Brain pericyte (primary cell): Measurements from ENCODE around the gene MELK.

Experiments used
- DNase-seq: peaks from one replicate; pipeline ENCODE4 v3.0.0-alpha.2; 2012; ENCODE audit warnings: low read depth, low spot score

MELK gene

GRCh38 chr9:36671561-36671960 is 98.9 kb downstream of the MELK start:
- DNase-seq, result no peak

GRCh38 chr9:36676091-36676490 is 103.4 kb downstream of the MELK start:
- DNase-seq, result no peak

- DNase-seq, result no peak
These were observed 104.2 kb downstream of the MELK start for GRCh38 chr9:36676778-36677485.

- no peak for DNase-seq
These were observed 104.9 kb downstream of the MELK start for GRCh38 chr9:36677611-36678010.

- DNase-seq, result no peak
These were observed 107.0 kb downstream of the MELK start for GRCh38 chr9:36679710-36680109.

- DNase-seq, result no peak
These were observed 113.8 kb downstream of the MELK start for GRCh38 chr9:36686471-36686870.

GRCh38 chr9:36690412-36691168 is 117.9 kb downstream of the MELK start:
- DNase-seq, result no peak

GRCh38 chr9:36691671-36692070 is 119.0 kb downstream of the MELK start:
- DNase-seq, result no peak

- DNase-seq, result no peak
These were observed 126.3 kb downstream of the MELK start for GRCh38 chr9:36698984-36699383.

- no peak for DNase-seq
These were observed 131.5 kb downstream of the MELK start for GRCh38 chr9:36704148-36704547.

- DNase-seq, result no peak
These were observed 141.1 kb downstream of the MELK start for GRCh38 chr9:36713515-36714490.

- DNase-seq, result no peak
These were observed 143.8 kb downstream of the MELK start for GRCh38 chr9:36716496-36716895.

GRCh38 chr9:36717276-36717675 is 144.6 kb downstream of the MELK start:
- DNase-seq, result no peak

GRCh38 chr9:36718612-36719011 is 145.9 kb downstream of the MELK start:
- DNase-seq, result no peak

GRCh38 chr9:36720043-36720442 is 147.3 kb downstream of the MELK start:
- no peak for DNase-seq

GRCh38 chr9:36721846-36722588 is 149.3 kb downstream of the MELK start:
- no peak for DNase-seq

- no peak for DNase-seq
These were observed 153.2 kb downstream of the MELK start for GRCh38 chr9:36725777-36726356.
